Measurements from ENCODE around the gene ZNF687.
A peak's percentile ranks its signal among the peaks of the same experiment; 100 is the strongest.
"Not testable (repeated sequence)": the region's sequence is repeated elsewhere in the genome, so short reads cannot be mapped to it uniquely, and the experiment has no call there.

ZNF687 gene

DNA sequence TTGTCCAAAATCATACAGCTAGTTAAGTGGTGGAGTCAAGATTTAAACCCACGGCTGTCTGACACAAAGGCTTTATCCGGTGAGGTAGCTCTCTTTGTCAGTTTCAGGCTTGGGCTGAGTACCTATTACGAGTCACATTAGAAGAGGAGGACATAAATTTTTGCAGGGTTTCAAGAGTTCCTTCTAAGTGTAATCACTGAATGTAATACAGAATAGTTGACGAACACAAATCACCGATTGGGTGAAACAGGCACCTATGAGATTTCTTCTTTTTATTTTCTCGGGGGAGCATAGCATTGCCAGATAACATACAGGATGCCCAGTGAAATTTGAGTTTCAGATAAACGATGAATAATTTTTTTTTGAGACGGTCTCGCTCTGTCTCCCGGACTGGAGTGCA is 26.7 kb upstream of the ZNF687 start:
- no peaks in the 10 kb centered on the region for H3K4me1 ChIP-seq (ENCODE audit: control insufficient read depth, insufficient read depth, low read length)
- peak overlapping the region; percentile 88 for H3K9ac ChIP-seq (ENCODE audit: low read length)
- peak overlapping the region; percentile 94 for H3K4me3 ChIP-seq (ENCODE audit: low read depth, low read length)
- peak overlapping the region; percentile 88; the same call in 1 of the 2 replicates for H3K27ac ChIP-seq (ENCODE audit: low read depth, low read length)
- H3K9me3 ChIP-seq (ENCODE audit: control insufficient read depth, insufficient read depth, low read depth, low read length): no peaks in the 10 kb centered on the region
- H3K27me3 ChIP-seq (ENCODE audit: control insufficient read depth, insufficient read depth, low read length): no peaks in the 10 kb centered on the region
- peaks cover 5% of the 10 kb centered on the region; the same call in 1 of the 2 replicates for H3K36me3 ChIP-seq (ENCODE audit: control insufficient read depth, insufficient read depth, low read length)

DNA sequence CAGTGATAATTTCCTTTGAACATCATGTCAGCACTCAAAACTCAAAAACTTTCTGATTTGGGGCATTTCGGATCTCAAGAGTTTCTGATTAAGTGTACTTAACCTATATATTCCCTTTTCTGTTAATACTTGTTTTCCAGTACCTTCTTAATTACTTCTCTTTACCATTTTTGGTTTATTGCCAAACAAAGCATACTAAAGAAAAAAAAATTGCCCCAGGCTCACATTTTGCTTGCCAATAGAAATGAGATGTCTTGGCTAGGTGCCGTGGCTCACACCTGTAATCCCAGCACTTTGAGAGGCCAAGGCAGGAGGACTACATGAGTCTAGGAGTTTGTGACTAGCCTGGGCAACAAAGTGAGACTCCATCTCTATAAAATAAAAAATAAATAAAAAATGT is 22.7 kb upstream of the ZNF687 start:
- no peaks in the 10 kb centered on the region for H3K9me3 ChIP-seq (ENCODE audit: control insufficient read depth, insufficient read depth, low read depth, low read length)
- H3K27me3 ChIP-seq (ENCODE audit: control insufficient read depth, insufficient read depth, low read length): no peaks in the 10 kb centered on the region
- H3K4me3 ChIP-seq (ENCODE audit: low read depth, low read length): no peak overlapping the region
- H3K4me1 ChIP-seq (ENCODE audit: control insufficient read depth, insufficient read depth, low read length): no peaks in the 10 kb centered on the region
- no peak overlapping the region for H3K9ac ChIP-seq (ENCODE audit: low read length)
- peaks cover 27% of the 10 kb centered on the region for H3K36me3 ChIP-seq (ENCODE audit: control insufficient read depth, insufficient read depth, low read length)
- no peak overlapping the region for H3K27ac ChIP-seq (ENCODE audit: low read depth, low read length)

DNA sequence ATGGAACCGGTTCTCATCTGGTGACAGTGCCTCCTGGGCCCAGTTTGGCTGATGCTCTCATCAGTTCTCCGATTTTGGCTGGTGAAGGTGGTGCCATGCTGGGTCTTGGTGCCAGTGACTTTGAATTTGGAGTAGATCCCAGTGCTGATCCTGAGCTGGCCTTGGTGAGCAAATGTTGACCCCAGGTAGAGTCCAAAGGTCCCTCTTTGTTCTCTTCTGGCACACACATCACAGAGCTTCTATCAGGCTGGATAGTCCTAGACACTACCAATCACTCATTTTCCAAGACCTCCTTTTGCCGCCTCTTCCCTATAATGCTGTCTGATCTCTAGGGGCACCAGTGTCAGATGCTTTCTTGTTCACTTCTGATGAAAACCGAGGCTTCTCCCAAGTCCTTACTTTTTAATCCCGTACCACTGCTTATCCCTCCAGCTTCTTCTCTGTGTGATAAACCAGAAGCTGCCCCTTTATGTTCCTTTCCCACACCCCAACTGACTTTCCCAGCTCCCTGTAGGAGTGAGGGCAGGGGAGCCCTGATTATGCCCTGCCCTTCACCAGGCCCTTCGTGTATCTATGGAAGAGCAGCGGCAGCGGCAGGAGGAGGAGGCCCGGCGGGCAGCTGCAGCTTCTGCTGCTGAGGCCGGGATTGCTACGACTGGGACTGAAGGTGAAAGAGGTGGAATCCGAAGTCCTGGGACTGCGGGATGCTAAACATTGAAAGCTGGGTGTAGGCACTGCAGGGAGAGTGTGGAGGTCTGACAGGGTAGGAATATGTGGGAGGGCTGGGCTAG is 16.5 kb upstream of the ZNF687 start:
- Histone ChIP-seq H3K9me3 (ENCODE audit: control insufficient read depth, insufficient read depth, low read depth, low read length) (no peaks in the 10 kb centered on the region), H3K4me1 (ENCODE audit: control insufficient read depth, insufficient read depth, low read length) (no peaks in the 10 kb centered on the region), H3K4me3 (ENCODE audit: low read depth, low read length) (no peak overlapping the region), H3K9ac (ENCODE audit: low read length) (no peak overlapping the region), H3K36me3 (ENCODE audit: control insufficient read depth, insufficient read depth, low read length) (peaks cover 70% of the 10 kb centered on the region), H3K27ac (ENCODE audit: low read depth, low read length) (no peak overlapping the region), H3K27me3 (ENCODE audit: control insufficient read depth, insufficient read depth, low read length) (no peaks in the 10 kb centered on the region)

DNA sequence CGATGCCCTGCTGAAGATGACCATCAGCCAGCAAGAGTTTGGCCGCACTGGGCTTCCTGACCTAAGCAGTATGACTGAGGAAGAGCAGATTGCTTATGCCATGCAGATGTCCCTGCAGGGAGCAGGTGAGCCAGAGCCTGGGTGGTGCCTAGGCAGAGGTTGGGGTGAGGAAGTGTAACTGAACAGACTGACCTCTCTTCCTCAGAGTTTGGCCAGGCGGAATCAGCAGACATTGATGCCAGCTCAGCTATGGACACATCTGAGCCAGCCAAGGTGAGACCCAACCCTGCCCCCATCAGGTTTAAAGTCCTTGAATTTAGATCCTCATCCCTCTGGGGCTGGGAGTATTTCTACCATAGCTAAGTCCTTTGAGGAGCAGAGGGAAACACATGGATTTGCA is 15.8 kb upstream of the ZNF687 start:
- no peaks in the 10 kb centered on the region for H3K4me1 ChIP-seq (ENCODE audit: control insufficient read depth, insufficient read depth, low read length)
- H3K27ac ChIP-seq (ENCODE audit: low read depth, low read length): no peak overlapping the region
- no peaks in the 10 kb centered on the region for H3K9me3 ChIP-seq (ENCODE audit: control insufficient read depth, insufficient read depth, low read depth, low read length)
- H3K4me3 ChIP-seq (ENCODE audit: low read depth, low read length): no peak overlapping the region
- H3K9ac ChIP-seq (ENCODE audit: low read length): no peak overlapping the region
- no peaks in the 10 kb centered on the region for H3K27me3 ChIP-seq (ENCODE audit: control insufficient read depth, insufficient read depth, low read length)
- peaks cover 70% of the 10 kb centered on the region for H3K36me3 ChIP-seq (ENCODE audit: control insufficient read depth, insufficient read depth, low read length)

DNA sequence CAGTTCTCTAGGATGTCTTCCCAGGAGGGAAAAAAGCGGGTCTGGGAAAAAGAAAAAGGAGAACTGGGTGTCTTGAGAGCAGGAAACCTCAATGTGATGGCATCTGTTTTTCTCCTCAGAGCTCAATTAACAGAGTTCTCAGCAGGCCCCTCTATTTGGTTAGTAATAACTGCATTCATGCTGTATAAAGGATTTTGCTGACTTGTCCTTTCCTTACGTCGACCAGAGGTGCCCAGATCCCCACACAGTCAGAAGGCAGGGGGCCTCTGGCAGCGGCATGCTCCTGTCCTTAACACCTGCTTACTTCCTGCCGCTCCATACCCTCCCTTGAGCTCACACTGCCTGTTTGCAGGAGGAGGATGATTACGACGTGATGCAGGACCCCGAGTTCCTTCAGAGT is 15.3 kb upstream of the ZNF687 start:
- Histone ChIP-seq H3K36me3 (ENCODE audit: control insufficient read depth, insufficient read depth, low read length) (peaks cover 69% of the 10 kb centered on the region), H3K27me3 (ENCODE audit: control insufficient read depth, insufficient read depth, low read length) (no peaks in the 10 kb centered on the region), H3K9me3 (ENCODE audit: control insufficient read depth, insufficient read depth, low read depth, low read length) (no peaks in the 10 kb centered on the region), H3K27ac (ENCODE audit: low read depth, low read length) (no peak overlapping the region), H3K4me1 (ENCODE audit: control insufficient read depth, insufficient read depth, low read length) (no peaks in the 10 kb centered on the region), H3K4me3 (ENCODE audit: low read depth, low read length) (no peak overlapping the region), H3K9ac (ENCODE audit: low read length) (no peak overlapping the region)

DNA sequence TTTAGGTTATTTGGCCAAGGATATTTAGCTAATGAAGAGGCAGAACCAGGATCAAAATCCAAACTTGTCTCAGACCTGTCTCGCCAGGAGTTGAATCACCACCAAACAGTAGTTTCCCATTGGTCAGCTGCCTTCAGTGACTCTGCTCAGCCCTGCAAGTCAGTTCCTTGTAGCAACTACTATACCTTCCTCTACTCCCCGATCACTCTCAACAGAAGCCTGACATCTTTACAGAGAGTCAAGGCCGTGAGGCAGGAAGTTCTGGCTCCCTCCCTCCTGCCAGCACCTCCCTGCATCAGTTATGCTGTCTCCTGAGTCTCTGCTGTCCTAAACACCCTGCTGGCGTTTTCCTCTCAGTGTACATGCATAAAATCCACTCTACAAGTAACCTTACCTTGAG is 14.3 kb upstream of the ZNF687 start:
- no peak overlapping the region for H3K27ac ChIP-seq (ENCODE audit: low read depth, low read length)
- no peaks in the 10 kb centered on the region for H3K27me3 ChIP-seq (ENCODE audit: control insufficient read depth, insufficient read depth, low read length)
- no peak overlapping the region for H3K9ac ChIP-seq (ENCODE audit: low read length)
- no peaks in the 10 kb centered on the region for H3K9me3 ChIP-seq (ENCODE audit: control insufficient read depth, insufficient read depth, low read depth, low read length)
- H3K4me3 ChIP-seq (ENCODE audit: low read depth, low read length): no peak overlapping the region
- H3K36me3 ChIP-seq (ENCODE audit: control insufficient read depth, insufficient read depth, low read length): peaks cover 59% of the 10 kb centered on the region
- no peaks in the 10 kb centered on the region for H3K4me1 ChIP-seq (ENCODE audit: control insufficient read depth, insufficient read depth, low read length)

DNA sequence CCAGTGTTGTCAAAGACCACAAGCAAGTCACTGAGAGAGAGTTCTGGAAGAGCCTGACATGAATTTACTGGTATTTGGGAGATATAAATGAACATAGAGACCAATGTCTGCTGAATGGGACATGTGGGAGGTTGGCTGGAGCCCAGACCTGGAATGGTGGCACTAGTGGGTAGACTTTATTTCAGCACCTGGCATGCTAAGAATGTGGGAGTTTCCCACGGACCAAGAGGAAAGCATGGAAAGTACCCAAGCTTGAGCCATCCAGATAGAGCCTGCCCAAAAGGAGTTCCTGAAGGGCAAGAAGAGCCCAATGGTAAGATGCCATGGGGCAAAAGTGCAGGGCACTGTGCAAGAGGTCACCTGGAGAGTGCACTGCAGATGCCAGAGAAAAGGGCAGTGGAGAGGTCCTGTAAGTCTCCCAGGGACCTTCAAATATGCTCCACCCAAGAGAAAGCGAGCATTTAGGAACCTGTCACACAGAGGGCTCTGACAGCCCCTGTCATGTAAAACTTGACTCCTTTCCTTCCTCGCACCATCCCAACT is 8.1 kb upstream of the ZNF687 start:
- H3K36me3 ChIP-seq (ENCODE audit: control insufficient read depth, insufficient read depth, low read length): peaks cover 10% of the 10 kb centered on the region
- H3K9ac ChIP-seq (ENCODE audit: low read length): no peak overlapping the region
- no peaks in the 10 kb centered on the region for H3K4me1 ChIP-seq (ENCODE audit: control insufficient read depth, insufficient read depth, low read length)
- no peaks in the 10 kb centered on the region for H3K27me3 ChIP-seq (ENCODE audit: control insufficient read depth, insufficient read depth, low read length)
- H3K4me3 ChIP-seq (ENCODE audit: low read depth, low read length): no peak overlapping the region
- no peak overlapping the region for H3K27ac ChIP-seq (ENCODE audit: low read depth, low read length)
- H3K9me3 ChIP-seq (ENCODE audit: control insufficient read depth, insufficient read depth, low read depth, low read length): no peaks in the 10 kb centered on the region

DNA sequence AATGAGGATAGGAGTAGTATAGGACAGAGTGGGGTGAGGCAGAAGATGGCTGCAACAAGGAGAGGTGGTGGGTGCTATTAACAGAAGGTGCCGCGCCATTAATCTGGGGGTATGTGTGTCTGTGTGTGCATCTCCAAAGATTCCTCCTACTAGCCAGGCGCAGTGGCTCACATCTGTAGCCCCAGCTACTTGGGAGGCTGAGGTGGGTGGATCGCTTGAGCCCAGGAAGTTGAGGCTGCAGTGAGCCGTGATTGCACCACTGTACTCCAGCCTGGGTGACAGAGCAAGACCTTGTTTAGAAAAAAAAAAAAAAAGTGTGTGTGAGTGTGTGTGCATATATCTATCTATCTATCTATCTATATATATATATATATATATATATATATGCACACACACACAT is 6.8 kb upstream of the ZNF687 start:
- not testable (repeated sequence) for H3K9me3 ChIP-seq (ENCODE audit: control insufficient read depth, insufficient read depth, low read depth, low read length); H3K27ac ChIP-seq (ENCODE audit: low read depth, low read length); H3K36me3 ChIP-seq (ENCODE audit: control insufficient read depth, insufficient read depth, low read length); H3K4me1 ChIP-seq (ENCODE audit: control insufficient read depth, insufficient read depth, low read length); H3K4me3 ChIP-seq (ENCODE audit: low read depth, low read length); H3K27me3 ChIP-seq (ENCODE audit: control insufficient read depth, insufficient read depth, low read length); H3K9ac ChIP-seq (ENCODE audit: low read length)

DNA sequence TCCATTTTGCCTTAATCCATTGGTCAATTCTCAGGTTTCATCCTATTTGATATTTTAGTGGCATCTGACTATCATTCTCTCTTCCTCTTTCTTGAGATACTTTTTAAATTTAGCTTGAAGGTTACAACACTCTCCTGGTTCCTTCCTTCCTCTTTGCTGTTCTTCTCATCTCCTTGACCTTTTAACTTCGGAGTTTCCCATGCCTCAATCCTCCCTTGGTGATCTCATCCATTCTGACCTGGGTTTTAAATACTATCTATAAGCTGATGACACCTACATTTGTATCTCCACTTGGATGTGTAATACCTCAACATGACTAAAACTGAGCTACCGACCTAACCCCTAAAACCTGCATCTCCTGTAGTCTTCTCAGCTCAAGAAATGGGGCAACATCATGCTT is 4.8 kb upstream of the ZNF687 start:
- no peaks in the 10 kb centered on the region for H3K9me3 ChIP-seq (ENCODE audit: control insufficient read depth, insufficient read depth, low read depth, low read length)
- H3K9ac ChIP-seq (ENCODE audit: low read length): no peak overlapping the region
- H3K36me3 ChIP-seq (ENCODE audit: control insufficient read depth, insufficient read depth, low read length): peaks cover 3% of the 10 kb centered on the region; the same call in 1 of the 2 replicates
- no peak overlapping the region for H3K27ac ChIP-seq (ENCODE audit: low read depth, low read length)
- H3K27me3 ChIP-seq (ENCODE audit: control insufficient read depth, insufficient read depth, low read length): no peaks in the 10 kb centered on the region
- no peaks in the 10 kb centered on the region for H3K4me1 ChIP-seq (ENCODE audit: control insufficient read depth, insufficient read depth, low read length)
- H3K4me3 ChIP-seq (ENCODE audit: low read depth, low read length): no peak overlapping the region

DNA sequence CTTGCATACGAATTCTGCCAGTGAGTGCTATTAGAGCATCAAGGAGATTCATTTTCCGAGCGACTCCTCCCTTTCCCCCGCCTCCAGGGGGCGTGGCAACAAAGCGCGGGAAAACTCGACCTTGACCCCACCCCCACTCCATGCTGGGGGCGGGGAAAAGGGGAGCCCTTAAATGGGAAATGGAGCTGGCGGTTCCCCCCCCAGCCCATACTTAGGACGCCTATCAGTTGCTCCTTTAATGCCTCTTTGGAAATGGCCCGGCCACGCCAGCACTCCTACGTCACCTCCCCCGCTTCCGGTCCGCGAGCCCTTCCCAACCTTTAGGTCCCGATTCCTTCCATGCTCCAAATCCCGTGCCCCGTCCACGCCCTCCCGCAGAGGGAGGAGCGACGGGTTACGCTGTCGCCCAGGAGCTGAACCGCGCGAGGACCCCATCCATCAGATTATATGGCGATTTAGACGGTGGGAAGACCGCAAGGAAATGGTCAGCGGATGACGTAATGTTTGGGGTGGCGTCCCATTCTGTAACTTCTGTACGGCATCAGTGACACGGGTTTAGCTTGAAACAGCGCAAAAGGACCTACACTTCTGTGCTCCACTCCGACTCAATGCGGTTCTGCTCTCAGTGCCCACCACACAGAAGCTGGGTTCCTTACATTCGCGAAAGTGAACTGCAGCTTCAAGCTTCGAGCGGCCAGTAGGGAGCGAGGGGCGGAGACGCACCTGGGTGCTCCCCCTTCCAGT is 702 bp upstream of the ZNF687 start:
- Histone ChIP-seq H3K27me3 (ENCODE audit: control insufficient read depth, insufficient read depth, low read length) (no peaks in the 10 kb centered on the region), H3K27ac (ENCODE audit: low read depth, low read length) (peak overlapping the region; percentile 88), H3K9me3 (ENCODE audit: control insufficient read depth, insufficient read depth, low read depth, low read length) (no peaks in the 10 kb centered on the region), H3K4me3 (ENCODE audit: low read depth, low read length) (peak overlapping the region; percentile 83), H3K9ac (ENCODE audit: low read length) (peak overlapping the region; percentile 85), H3K4me1 (ENCODE audit: control insufficient read depth, insufficient read depth, low read length) (peaks cover 12% of the 10 kb centered on the region), H3K36me3 (ENCODE audit: control insufficient read depth, insufficient read depth, low read length) (peaks cover 18% of the 10 kb centered on the region)

All from HUES6 (cell line).